ENCODE measurements around the gene VRTN. TPM values are rescaled to one million over a fixed set of nuclear protein-coding genes. Genes with fewer than 3 reads are reported as not detected.

Gene VRTN
- polyA plus RNA-seq, 1 donor from 2014 or later, result not detected

- TF ChIP-seq EZH2 (IDR thresholded peaks at IDR 0.05; ENCODE audit: borderline replicate concordance, insufficient read depth, low read length, poor library complexity, severe bottlenecking), result no peak
Observed at GRCh38 chr14:74357585-74357984, 9.3 kb downstream of the VRTN start (continued).

GRCh38 chr14:74358176-74358829, 10.0 kb downstream of the VRTN start:
- Histone ChIP-seq H3K9ac (ENCODE audit: low read length) (no peak overlapping the region), H3K9me2 (ENCODE audit: insufficient read depth, low read length) (no peaks in the 10 kb centered on the region), H3K79me2 (replicated peaks; ENCODE audit: insufficient read depth, low read length) (no peaks in the 10 kb centered on the region), H3K36me3 (ENCODE audit: insufficient read depth, low read length) (no peaks in the 10 kb centered on the region), H3K4me3 (ENCODE audit: low read length) (no peak overlapping the region), H3K9me3 (ENCODE audit: low read length) (no peaks in the 10 kb centered on the region), H2AFZ (ENCODE audit: low read depth, low read length) (no peak overlapping the region), H3K27me3 (ENCODE audit: insufficient read depth, low read depth, low read length) (no peaks in the 10 kb centered on the region), H3K27ac (ENCODE audit: low read length) (no peak overlapping the region), H3K4me2 (ENCODE audit: low read length) (no peak overlapping the region), H3F3A (ENCODE audit: insufficient read depth, low read length, poor library complexity, severe bottlenecking) (no peaks in the 10 kb centered on the region), H4K20me1 (ENCODE audit: insufficient read depth) (no peaks in the 10 kb centered on the region)
- TF ChIP-seq EZH2 (IDR thresholded peaks at IDR 0.05; ENCODE audit: borderline replicate concordance, insufficient read depth, low read length, poor library complexity, severe bottlenecking) (no peak), POLR2AphosphoS5 (IDR thresholded peaks at IDR 0.05) (no peak)

- H3K9me2 ChIP-seq (ENCODE audit: insufficient read depth, low read length), result no peaks in the 10 kb centered on the region
- H2AFZ ChIP-seq (ENCODE audit: low read depth, low read length), result no peak overlapping the region
- no peak overlapping the region for H3K4me2 ChIP-seq (ENCODE audit: low read length)
- TF ChIP-seq MXI1 (conservative IDR thresholded peaks at IDR 0.05; ENCODE audit: poor library complexity, severe bottlenecking), result no peak
- TF ChIP-seq SMC3 (conservative IDR thresholded peaks at IDR 0.05; ENCODE audit: poor library complexity), result no peak
- no peak for TF ChIP-seq RAD21 (conservative IDR thresholded peaks at IDR 0.05)
- TF ChIP-seq POLR2AphosphoS5 (IDR thresholded peaks at IDR 0.05), result no peak
- no peak for TF ChIP-seq CTCF (IDR thresholded peaks at IDR 0.05; ENCODE audit: poor library complexity, severe bottlenecking)
- TF ChIP-seq TAF1 (IDR thresholded peaks at IDR 0.05; ENCODE audit: low read depth), result no peak
- no peak for TF ChIP-seq EP300 (conservative IDR thresholded peaks at IDR 0.05; ENCODE audit: poor library complexity, severe bottlenecking)
- TF ChIP-seq REST (IDR thresholded peaks at IDR 0.05; ENCODE audit: borderline replicate concordance), result no peak
- TF ChIP-seq EZH2 (IDR thresholded peaks at IDR 0.05; ENCODE audit: borderline replicate concordance, insufficient read depth, low read length, poor library complexity, severe bottlenecking), result no peak
- no peaks in the 10 kb centered on the region for H4K20me1 ChIP-seq (ENCODE audit: insufficient read depth)
- no peaks in the 10 kb centered on the region for H3K9me3 ChIP-seq (ENCODE audit: low read length)
- H3K36me3 ChIP-seq (ENCODE audit: insufficient read depth, low read length), result no peaks in the 10 kb centered on the region
- H3K27ac ChIP-seq (ENCODE audit: low read length), result no peak overlapping the region
- H3K79me2 ChIP-seq (replicated peaks; ENCODE audit: insufficient read depth, low read length), result no peaks in the 10 kb centered on the region
- H3F3A ChIP-seq (ENCODE audit: insufficient read depth, low read length, poor library complexity, severe bottlenecking), result no peaks in the 10 kb centered on the region
- no peak overlapping the region for H3K4me3 ChIP-seq (ENCODE audit: low read length)
- H3K9ac ChIP-seq (ENCODE audit: low read length), result no peak overlapping the region
- H3K27me3 ChIP-seq (ENCODE audit: insufficient read depth, low read depth, low read length), result no peaks in the 10 kb centered on the region
Observed at GRCh38 chr14:74360163-74360562, 11.9 kb downstream of the VRTN start.
